Progenitor cell of endocrine pancreas (in vitro differentiated cells): ENCODE results near the gene TFAP2A. TPM values are rescaled to one million over a fixed set of nuclear protein-coding genes. Genes with fewer than 3 reads are reported as not detected.

Source experiments
- DNase-seq: peaks from one replicate; pipeline ENCODE4 v3.0.0; 2021; ENCODE audit warnings: low spot score; ENCODE audit not compliant: unreplicated experiment
- H3K27ac Mint-ChIP-seq: 2 replicates; pipeline ENCODE4 v1.8.0; 2021; ENCODE audit warnings: mild to moderate bottlenecking, moderate library complexity, mixed read lengths
- H3K27me3 Mint-ChIP-seq: 2 replicates; pipeline ENCODE4 v1.8.0; 2021; ENCODE audit warnings: mixed read lengths
- H3K36me3 Mint-ChIP-seq: 2 replicates; pipeline ENCODE4 v1.8.0; 2022; ENCODE audit warnings: mixed read lengths; ENCODE audit not compliant: insufficient read depth
- H3K4me1 Mint-ChIP-seq: 2 replicates; pipeline ENCODE4 v1.8.0; 2021; ENCODE audit warnings: low read depth, mixed read lengths
- H3K4me3 Mint-ChIP-seq: 2 replicates; pipeline ENCODE4 v1.8.0; 2021; ENCODE audit warnings: low read depth, mild to moderate bottlenecking, moderate library complexity, mixed read lengths
- H3K9me3 Mint-ChIP-seq: 2 replicates; pipeline ENCODE4 v1.8.0; 2021; ENCODE audit warnings: low read depth, mixed read lengths
- total RNA-seq: library from RNA; stranded (reverse); gene quantifications from 2 replicates; pipeline ENCODE4 v1.2.1, GENCODE V29; 2021
- TF ChIP-seq, protein P1 (sequence below): fragments of 200-600 bp; sonication (generic); IDR thresholded peaks from one replicate; pipeline ENCODE4 v1.5.0; 2021; ENCODE audit warnings: antibody characterized with exemption, mild to moderate bottlenecking; ENCODE audit not compliant: unreplicated experiment

Gene TFAP2A
- total RNA-seq, 1 donor from 2014 or later = 4.7 TPM

DNA sequence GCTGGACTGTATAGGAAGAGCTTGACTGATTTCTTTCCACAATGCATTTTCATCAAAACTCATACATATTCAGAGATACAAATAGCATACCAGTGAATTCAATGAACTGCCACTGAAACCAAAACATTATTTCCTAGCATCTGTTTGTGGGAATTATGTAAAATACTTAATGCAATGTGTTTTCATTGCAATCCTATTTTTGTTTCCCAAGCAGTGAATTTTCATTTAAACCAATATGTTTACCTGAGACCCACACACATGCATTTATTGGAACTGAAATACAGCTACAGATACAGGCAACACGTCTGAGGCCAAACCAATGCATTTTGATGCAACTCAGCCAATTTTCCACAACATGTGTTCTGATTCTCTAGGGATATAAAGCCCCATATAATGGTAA lies 33.2 kb upstream of the TFAP2A start:
- Mint-ChIP-seq H3K27ac (no peak overlapping the region), H3K36me3 (no peaks in the 10 kb centered on the region), H3K27me3 (peaks cover 2% of the 10 kb centered on the region), H3K4me1 (no peaks in the 10 kb centered on the region), H3K4me3 (no peak overlapping the region), H3K9me3 (no peaks in the 10 kb centered on the region)
- no peak for DNase-seq
- TF ChIP-seq, protein P1, sequence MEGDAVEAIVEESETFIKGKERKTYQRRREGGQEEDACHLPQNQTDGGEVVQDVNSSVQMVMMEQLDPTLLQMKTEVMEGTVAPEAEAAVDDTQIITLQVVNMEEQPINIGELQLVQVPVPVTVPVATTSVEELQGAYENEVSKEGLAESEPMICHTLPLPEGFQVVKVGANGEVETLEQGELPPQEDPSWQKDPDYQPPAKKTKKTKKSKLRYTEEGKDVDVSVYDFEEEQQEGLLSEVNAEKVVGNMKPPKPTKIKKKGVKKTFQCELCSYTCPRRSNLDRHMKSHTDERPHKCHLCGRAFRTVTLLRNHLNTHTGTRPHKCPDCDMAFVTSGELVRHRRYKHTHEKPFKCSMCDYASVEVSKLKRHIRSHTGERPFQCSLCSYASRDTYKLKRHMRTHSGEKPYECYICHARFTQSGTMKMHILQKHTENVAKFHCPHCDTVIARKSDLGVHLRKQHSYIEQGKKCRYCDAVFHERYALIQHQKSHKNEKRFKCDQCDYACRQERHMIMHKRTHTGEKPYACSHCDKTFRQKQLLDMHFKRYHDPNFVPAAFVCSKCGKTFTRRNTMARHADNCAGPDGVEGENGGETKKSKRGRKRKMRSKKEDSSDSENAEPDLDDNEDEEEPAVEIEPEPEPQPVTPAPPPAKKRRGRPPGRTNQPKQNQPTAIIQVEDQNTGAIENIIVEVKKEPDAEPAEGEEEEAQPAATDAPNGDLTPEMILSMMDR = no peak

DNA sequence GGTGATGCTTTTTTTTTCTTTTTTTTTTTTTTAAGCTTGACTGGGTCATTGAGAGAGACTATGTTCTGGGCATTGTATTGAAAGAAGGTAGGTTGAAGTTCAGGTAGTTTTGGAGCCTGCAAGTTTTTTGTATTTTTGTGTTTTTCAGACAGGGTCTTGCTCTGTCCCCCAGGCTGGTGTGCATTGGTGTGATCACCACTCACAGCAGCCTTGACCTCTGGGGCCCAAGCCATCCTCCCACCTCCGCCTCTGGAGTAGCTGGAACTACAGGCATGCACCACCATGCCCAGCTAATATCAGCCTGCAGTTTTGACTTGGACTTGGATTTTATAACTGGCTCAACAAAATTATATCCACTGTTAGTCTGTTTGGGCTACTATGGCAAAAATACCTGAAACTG lies 31.7 kb upstream of the TFAP2A start:
- no peak for DNase-seq
- Mint-ChIP-seq H3K9me3 (no peaks in the 10 kb centered on the region), H3K27me3 (peaks cover 4% of the 10 kb centered on the region), H3K4me1 (no peaks in the 10 kb centered on the region), H3K27ac (no peak overlapping the region), H3K4me3 (no peak overlapping the region), H3K36me3 (no peaks in the 10 kb centered on the region)
- TF ChIP-seq, protein P1 = no peak

DNA sequence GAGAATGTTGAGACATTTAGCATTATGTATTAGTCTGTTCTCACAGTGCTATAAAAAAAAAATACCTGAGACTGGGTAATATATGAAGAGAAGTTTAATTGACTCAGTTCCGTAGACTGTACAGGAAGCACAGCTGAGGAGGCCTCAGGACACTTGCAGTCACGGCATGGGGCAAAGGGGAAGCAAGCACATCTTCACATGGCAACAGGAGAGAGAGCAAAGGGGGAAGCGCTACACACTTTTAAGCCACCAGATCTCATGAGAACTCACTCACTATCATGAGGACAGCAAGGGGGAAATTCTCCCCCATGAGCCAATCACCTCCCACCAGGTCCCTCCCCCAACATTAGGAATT lies 26.8 kb upstream of the TFAP2A start:
- H3K27me3 Mint-ChIP-seq = peaks cover 3% of the 10 kb centered on the region
- peaks cover 3% of the 10 kb centered on the region for H3K4me1 Mint-ChIP-seq
- H3K27ac Mint-ChIP-seq = no peak overlapping the region
- TF ChIP-seq, protein P1 = no peak
- H3K9me3 Mint-ChIP-seq = no peaks in the 10 kb centered on the region
- DNase-seq = no peak
- H3K4me3 Mint-ChIP-seq = no peak overlapping the region
- H3K36me3 Mint-ChIP-seq = no peaks in the 10 kb centered on the region

DNA sequence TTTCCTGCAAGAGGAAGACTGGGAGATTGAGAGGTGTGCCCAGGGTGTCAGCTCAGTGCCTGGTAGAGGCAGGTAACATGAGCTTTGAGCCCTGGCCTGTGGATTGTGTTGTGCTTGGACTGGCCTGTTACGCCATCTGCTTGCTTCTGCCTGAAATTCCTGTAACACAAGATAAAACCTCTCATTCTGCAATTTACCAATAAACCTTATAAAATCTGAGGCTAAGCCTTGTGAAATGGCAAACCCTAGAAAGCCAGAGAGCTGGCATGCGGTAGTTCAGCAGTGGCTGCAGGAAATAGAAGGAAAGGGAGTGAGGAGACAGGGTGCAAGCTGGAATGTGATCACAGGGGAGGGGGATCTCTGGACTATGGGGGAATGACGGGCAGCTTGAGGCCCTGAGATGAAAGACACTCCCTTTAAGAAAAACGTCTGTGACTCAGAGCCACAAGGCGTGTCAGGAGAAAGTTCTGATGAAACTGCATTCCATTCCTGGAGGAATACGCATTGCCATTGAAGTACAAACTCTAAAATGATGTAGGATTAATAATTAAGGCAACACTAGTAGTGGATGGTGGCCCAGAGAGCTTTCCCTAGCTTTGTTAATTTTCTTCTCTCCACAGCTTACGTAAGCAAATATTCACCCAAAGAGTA lies 26.3 kb upstream of the TFAP2A start:
- TF ChIP-seq, protein P1 = no peak
- DNase-seq = no peak
- H3K9me3 Mint-ChIP-seq = no peaks in the 10 kb centered on the region
- no peak overlapping the region for H3K4me3 Mint-ChIP-seq
- peaks cover 3% of the 10 kb centered on the region for H3K4me1 Mint-ChIP-seq
- peak overlapping the region; percentile 56 for H3K27ac Mint-ChIP-seq
- peaks cover 3% of the 10 kb centered on the region for H3K27me3 Mint-ChIP-seq
- no peaks in the 10 kb centered on the region for H3K36me3 Mint-ChIP-seq

DNA sequence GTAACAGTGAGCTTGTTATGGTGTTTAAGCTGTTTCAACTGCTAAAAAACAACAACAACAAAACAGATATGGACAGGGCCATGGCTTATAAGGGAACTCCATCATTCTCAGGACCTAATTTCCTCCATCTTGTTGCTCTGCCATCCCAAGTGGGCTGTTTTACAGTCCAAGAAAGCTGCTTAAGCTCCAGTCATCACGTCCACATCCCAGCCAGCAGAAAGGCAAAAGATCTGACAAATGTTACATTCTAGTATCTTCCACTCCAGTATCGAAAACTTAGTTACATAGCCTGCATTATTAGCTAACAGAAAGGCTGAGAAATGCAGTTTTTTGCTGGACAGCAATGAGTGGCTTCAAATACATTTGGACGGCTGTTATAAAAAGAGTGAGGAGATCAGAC lies 23.0 kb upstream of the TFAP2A start:
- Mint-ChIP-seq H3K27me3 (peaks cover 15% of the 10 kb centered on the region), H3K36me3 (no peaks in the 10 kb centered on the region), H3K4me3 (no peak overlapping the region), H3K4me1 (peaks cover 3% of the 10 kb centered on the region), H3K9me3 (no peaks in the 10 kb centered on the region), H3K27ac (no peak overlapping the region)
- TF ChIP-seq, protein P1 = no peak
- no peak for DNase-seq
